ENCODE results near the gene SPATS2. TPM values are rescaled to one million over a fixed set of nuclear protein-coding genes. Genes with fewer than 3 reads are reported as not detected.

The SPATS2 gene
- total and polyA plus RNA-seq, 7 experiments from 2014 or later = 3.0 to 9.8 (median 7.8) TPM

DNA sequence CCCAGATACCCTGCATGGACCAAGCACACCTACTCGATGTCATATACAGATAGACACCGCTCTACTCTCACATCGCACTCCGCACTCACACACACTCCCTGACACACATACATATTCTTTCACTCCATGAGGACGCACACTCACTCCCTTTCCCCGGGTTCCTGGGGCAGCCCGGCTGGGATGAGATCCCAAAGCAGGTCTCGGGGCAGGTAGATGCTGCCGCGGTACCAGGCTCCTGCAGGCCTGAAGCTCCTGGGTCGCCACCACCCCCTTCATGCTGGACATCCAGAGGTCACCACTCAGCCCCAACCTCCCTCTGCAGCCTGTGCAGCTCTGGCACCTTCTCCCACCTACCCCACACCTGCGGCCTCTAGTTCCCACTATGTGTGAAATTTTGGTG, 32.6 kb upstream of the SPATS2 start:
- H3K9me3 Mint-ChIP-seq = peaks cover 0 to 3% (median 0%) of the 10 kb centered on the region in 11 donors
- POLR2A ChIA-PET = interaction anchor here (0.8 kb wide), 1 partner anchor 482 kb away, joined by 4 read pairs; no protein-coding TSS in a partner anchor
- intact Hi-C loops (cut with micrococcal nuclease) = loop anchor here in 1 of 2 donors (5.0 kb wide), 1 partner anchor 352 kb away; no protein-coding TSS in a partner anchor

DNA sequence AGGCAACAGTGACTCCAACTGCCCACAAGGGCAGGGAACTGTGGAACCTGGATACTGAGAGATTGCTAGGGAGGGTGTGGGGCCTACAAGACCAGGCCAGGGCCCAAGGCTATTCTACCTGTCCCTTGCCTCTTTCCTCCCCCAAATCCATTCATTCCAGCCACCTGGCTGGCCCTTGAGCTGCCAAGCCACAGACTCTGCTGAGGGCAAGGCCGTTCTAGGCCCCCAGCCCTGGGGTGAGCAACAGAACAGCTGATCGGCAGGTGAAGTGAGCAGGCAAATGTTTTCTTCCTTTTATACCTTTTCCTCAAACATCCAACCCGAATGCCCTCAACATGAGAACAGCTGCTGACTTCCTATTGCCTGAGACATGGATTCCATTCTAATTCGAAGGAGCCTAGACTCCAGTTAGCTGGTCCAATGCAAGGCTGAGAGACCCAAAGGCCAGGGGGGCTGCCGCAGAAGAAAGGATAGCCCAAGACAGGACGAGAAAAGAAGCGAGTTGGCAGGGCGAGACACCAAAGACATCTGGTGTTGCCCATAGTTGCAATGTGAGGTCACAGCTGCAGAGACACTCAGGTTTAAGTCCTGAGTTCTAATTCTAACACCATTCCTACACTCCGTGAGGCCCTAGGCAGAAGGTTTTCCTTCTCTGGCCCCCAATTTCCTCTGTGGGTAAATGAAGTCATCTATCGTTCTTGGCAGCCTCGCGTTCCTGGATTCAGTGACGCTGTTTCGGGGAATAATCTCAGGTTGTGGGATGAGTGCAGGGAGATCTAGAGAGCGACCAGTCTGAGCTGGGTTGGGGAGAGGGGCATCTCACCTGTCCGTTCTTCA, 31.9 kb upstream of the SPATS2 start:
- POLR2A ChIA-PET = interaction anchor here (0.8 kb wide), 1 partner anchor 482 kb away, joined by 4 read pairs; no protein-coding TSS in a partner anchor
- CTCF ChIA-PET = interaction anchor here (0.9 to 4.4 kb wide), 3 partner anchors 9 to 47 kb away, joined by 4 to 27 read pairs (median 5); partner anchors contain the start of gene DNAJC22
- intact Hi-C loops (cut with micrococcal nuclease) = loop anchor here in 1 of 2 donors (5.0 kb wide), 1 partner anchor 353 kb away; no protein-coding TSS in a partner anchor
- peaks cover 0 to 21% of the 10 kb centered on the region in 2 donors for H3K27me3 ChIP-seq (ENCODE audit: control insufficient read depth in 2 of 2, insufficient read depth in 2 of 2, low read length in 2 of 2)
- peaks cover 0 to 16% (median 0%) of the 10 kb centered on the region in 5 donors for H3K36me3 Mint-ChIP-seq
- peak overlapping the region in 3 of 9 donors; percentile 24 to 71 (median 36) for H3K27ac Mint-ChIP-seq
- no peak for DNase-seq
- peak overlapping the region in 8 of 10 donors; percentile 6 to 62 (median 38) for H3K4me3 Mint-ChIP-seq
- H3K9me3 Mint-ChIP-seq = peaks cover 0 to 3% (median 0%) of the 10 kb centered on the region in 11 donors
- no peak overlapping the region for H3K4me3 ChIP-seq (ENCODE audit: low read length)
- H3K27me3 Mint-ChIP-seq = peaks cover 62 to 80% (median 76%) of the 10 kb centered on the region in 5 donors
- H3K4me1 Mint-ChIP-seq = peaks cover 16 to 34% (median 32%) of the 10 kb centered on the region in 7 donors
- peaks cover 8 to 9% of the 10 kb centered on the region in 2 donors for H3K4me1 ChIP-seq (ENCODE audit: control insufficient read depth in 2 of 2, insufficient read depth in 2 of 2, low read length in 2 of 2)
- no peaks in the 10 kb centered on the region for H3K9me3 ChIP-seq (ENCODE audit: control insufficient read depth in 2 of 3, low read length in 3 of 3)
- no peak for ATAC-seq
- H3K36me3 ChIP-seq (ENCODE audit: control insufficient read depth in 2 of 3, insufficient read depth in 3 of 3, low read length in 3 of 3) = no peaks in the 10 kb centered on the region
- H3K27ac ChIP-seq (ENCODE audit: low read depth, low read length) = no peak overlapping the region

More for the DNA sequence above, 32.6 kb upstream of the SPATS2 start:
- Histone ChIP-seq H3K27ac (ENCODE audit: low read depth, low read length) (no peak overlapping the region), H3K36me3 (ENCODE audit: control insufficient read depth in 2 of 3, insufficient read depth in 3 of 3, low read length in 3 of 3) (no peaks in the 10 kb centered on the region), H3K27me3 (ENCODE audit: control insufficient read depth in 2 of 2, insufficient read depth in 2 of 2, low read length in 2 of 2) (peaks cover 0 to 21% of the 10 kb centered on the region in 2 donors), H3K4me3 (ENCODE audit: low read length) (no peak overlapping the region), H3K4me1 (ENCODE audit: control insufficient read depth in 2 of 2, insufficient read depth in 2 of 2, low read length in 2 of 2) (peaks cover 8 to 9% of the 10 kb centered on the region in 2 donors), H3K9me3 (ENCODE audit: control insufficient read depth in 2 of 3, low read length in 3 of 3) (no peaks in the 10 kb centered on the region)
- Mint-ChIP-seq H3K4me3 (peak overlapping the region in 4 of 10 donors; percentile 3 to 54 (median 10)), H3K27me3 (peaks cover 57 to 74% (median 72%) of the 10 kb centered on the region in 5 donors), H3K36me3 (peaks cover 0 to 19% (median 0%) of the 10 kb centered on the region in 5 donors), H3K4me1 (peaks cover 16 to 34% (median 32%) of the 10 kb centered on the region in 7 donors), H3K27ac (no peak overlapping the region)
- no peak for DNase-seq
- ATAC-seq = no peak
- CTCF ChIA-PET = interaction anchor here (0.9 to 4.4 kb wide), 2 partner anchors 9 to 46 kb away, joined by 5 to 27 read pairs; no protein-coding TSS in a partner anchor

DNA sequence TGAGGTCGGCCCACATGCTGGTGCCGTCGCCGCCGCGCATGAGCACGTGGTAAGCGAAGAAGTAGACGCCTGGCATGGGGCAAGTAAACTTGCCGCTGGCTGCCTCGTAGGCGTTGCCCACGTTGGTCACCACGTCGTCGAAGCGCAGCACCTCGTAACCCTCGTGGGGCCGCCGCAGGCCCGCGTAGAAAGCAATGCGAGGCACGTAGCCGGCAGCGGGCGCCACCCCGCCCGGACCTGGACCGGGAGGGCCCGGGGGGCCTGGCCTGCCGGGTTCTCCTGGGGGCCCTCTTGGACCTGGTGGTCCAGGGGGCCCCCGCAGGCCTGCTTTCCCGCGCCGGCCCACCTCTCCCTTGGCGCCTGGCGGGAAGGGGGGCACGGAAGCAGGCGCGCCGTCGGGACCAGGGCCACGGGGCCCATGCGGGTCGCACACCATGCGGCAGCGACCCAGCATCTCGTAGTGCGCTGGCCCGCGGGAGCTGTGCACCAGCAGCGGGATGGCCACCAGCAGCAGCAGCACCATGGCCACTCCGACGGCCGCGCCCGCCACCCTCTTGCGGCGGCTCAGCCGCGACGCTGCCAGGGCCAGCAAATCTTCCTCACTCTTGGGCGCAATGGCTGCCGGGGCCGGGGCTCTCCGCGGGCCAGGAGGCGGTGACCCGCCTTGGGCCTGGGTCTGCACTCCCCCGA, 31.2 kb upstream of the SPATS2 start:
- no peak overlapping the region for H3K27ac ChIP-seq (ENCODE audit: low read depth, low read length)
- no peak overlapping the region for H3K4me3 ChIP-seq (ENCODE audit: low read length)
- DNase-seq (no peak), ATAC-seq (no peak)
- POLR2A ChIA-PET = no interaction called here
- Mint-ChIP-seq H3K9me3 (peaks cover 0 to 3% (median 0%) of the 10 kb centered on the region in 11 donors), H3K27me3 (peaks cover 68 to 88% (median 81%) of the 10 kb centered on the region in 5 donors), H3K36me3 (peaks cover 0 to 11% (median 0%) of the 10 kb centered on the region in 5 donors), H3K4me3 (peak overlapping the region in 4 of 10 donors; percentile 6 to 56 (median 44)), H3K27ac (peak overlapping the region in 2 of 9 donors; percentile 17 to 71), H3K4me1 (peaks cover 16 to 39% (median 32%) of the 10 kb centered on the region in 7 donors)
- H3K9me3 ChIP-seq (ENCODE audit: control insufficient read depth in 2 of 3, low read length in 3 of 3) = no peaks in the 10 kb centered on the region
- intact Hi-C loops (cut with micrococcal nuclease) = loop anchor here in 1 of 2 donors (5.0 kb wide), 1 partner anchor 354 kb away; no protein-coding TSS in a partner anchor
- H3K27me3 ChIP-seq (ENCODE audit: control insufficient read depth in 2 of 2, insufficient read depth in 2 of 2, low read length in 2 of 2) = peaks cover 0 to 21% of the 10 kb centered on the region in 2 donors
- CTCF ChIA-PET = interaction anchor here (1.3 to 4.4 kb wide), 3 partner anchors 10 to 47 kb away, joined by 4 to 27 read pairs (median 4); partner anchors contain the start of gene DNAJC22
- peaks cover 8 to 9% of the 10 kb centered on the region in 2 donors for H3K4me1 ChIP-seq (ENCODE audit: control insufficient read depth in 2 of 2, insufficient read depth in 2 of 2, low read length in 2 of 2)
- H3K36me3 ChIP-seq (ENCODE audit: control insufficient read depth in 2 of 3, insufficient read depth in 3 of 3, low read length in 3 of 3) = no peaks in the 10 kb centered on the region

DNA sequence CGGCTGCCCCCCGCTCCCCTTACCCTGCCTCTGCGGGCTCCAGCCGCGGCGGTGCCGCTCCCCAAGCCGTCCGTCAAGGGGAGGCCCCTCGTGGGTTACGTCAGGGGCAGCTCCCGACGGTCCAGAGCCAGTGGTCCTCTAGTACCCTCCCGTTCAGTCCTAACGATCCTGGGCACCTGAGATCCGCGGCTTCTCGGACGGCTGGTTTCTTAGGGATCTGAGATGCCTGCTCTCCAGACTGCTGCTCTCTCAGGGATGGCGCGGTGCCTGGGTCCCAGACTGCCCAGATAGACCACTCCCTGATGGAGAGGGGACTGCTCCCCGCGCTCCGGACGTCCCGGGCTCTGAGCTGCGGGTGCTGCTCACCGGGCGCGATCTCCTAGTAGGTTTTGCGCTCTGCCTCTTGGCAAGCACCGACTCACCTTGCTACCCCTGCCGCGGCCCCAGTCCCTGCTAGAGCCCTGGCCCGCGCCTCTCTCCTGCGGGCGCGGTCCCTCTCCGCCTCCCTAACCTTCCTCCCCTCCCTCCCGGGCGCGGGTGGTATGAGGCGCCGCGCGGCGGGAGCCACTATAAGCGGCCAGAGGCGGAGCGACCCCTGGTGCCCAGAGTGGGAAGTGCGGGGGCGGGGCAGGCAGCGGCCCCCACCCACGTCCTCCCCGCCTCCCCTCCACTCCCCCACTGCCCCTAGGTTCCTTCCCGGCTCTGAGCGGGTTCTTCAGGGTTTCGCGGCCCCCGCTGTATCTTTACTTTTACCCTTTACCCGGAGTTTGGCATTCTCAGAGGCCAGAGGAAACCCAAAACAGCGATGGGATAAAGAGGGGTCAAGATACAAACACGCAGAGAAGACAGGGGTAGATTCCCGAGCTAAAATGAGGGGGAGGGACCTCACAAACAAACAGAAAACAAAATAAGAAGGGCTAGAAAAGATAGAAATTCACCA, 30.3 kb upstream of the SPATS2 start, which contains the start of gene C1QL4:
Gene C1QL4 (minus strand): TSS at position 544 of the 940 bp plus-strand sequence. CDS start 711 bp downstream, outside the sequence.
- no peak within 1 kb of the TSS for H3K27ac ChIP-seq (ENCODE audit: low read depth, low read length)
- H3K9me3 Mint-ChIP-seq = peaks cover 0 to 1% (median 0%) of the 10 kb centered on the region in 11 donors
- peaks cover 0 to 21% of the 10 kb centered on the region in 2 donors for H3K27me3 ChIP-seq (ENCODE audit: control insufficient read depth in 2 of 2, insufficient read depth in 2 of 2, low read length in 2 of 2)
- H3K36me3 Mint-ChIP-seq = peaks cover 0 to 5% (median 0%) of the 10 kb centered on the region in 5 donors
- DNase-seq = peak; percentile 73 to 96 (median 85)
- no peaks in the 10 kb centered on the region for H3K36me3 ChIP-seq (ENCODE audit: control insufficient read depth in 2 of 3, insufficient read depth in 3 of 3, low read length in 3 of 3)
- peaks cover 16 to 39% (median 31%) of the 10 kb centered on the region in 7 donors for H3K4me1 Mint-ChIP-seq
- ATAC-seq = peak; percentile 98
- peak within 1 kb of the TSS; percentile 46 for H3K4me3 ChIP-seq (ENCODE audit: low read length)
- peak within 1 kb of the TSS in 1 of 9 donors; percentile 32 for H3K27ac Mint-ChIP-seq
- ChIA-PET CTCF (interaction anchor here (0.6 to 4.4 kb wide), 9 partner anchors 10 to 102 kb away, joined by 3 to 27 read pairs (median 4); partner anchors contain the start of genes DNAJC22 and PRPH), POLR2A (no interaction called here)
- H3K9me3 ChIP-seq (ENCODE audit: control insufficient read depth in 2 of 3, low read length in 3 of 3) = no peaks in the 10 kb centered on the region
- H3K27me3 Mint-ChIP-seq = peaks cover 64 to 93% (median 75%) of the 10 kb centered on the region in 5 donors
- intact Hi-C loops (cut with micrococcal nuclease) = loop anchor here (1.0 to 5.0 kb wide), 4 partner anchors 10 to 355 kb away; partner anchors contain the start of gene TROAP (in 2 of the 2)
- peak within 1 kb of the TSS; percentile 31 to 77 (median 72) for H3K4me3 Mint-ChIP-seq
- H3K4me1 ChIP-seq (ENCODE audit: control insufficient read depth in 2 of 2, insufficient read depth in 2 of 2, low read length in 2 of 2) = peaks cover 8 to 9% of the 10 kb centered on the region in 2 donors

DNA sequence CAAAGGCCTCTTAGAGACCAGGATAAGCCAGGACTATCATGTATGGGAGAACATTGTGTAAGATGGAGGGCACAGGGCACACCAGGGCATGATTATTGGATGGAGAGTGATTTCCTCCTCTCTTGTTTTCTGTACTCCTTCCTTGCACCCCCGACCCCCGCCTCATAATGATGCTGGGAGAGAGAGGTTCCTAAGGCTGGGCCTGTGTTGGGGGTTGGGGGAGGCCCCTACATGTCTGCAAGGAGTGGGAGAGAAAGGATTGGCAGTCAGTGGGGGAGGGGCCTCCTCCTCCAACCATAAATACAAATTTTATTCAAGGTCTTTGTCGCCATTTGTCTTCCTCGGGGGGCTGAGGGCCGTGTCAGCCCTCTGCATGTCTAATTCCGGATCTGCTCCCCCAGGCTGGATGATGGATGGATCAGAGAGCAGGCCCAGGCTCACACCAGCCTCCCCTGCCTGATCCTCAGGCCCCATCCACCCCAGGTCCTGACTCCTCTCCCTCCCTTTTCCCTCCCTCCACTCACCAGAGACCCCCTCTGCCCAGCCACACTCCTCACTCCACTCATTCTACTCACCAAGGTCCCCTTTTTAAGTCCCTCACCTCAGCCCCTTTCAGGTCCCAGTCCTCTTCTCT, 28.3 kb upstream of the SPATS2 start:
- Mint-ChIP-seq H3K9me3 (peaks cover 0 to 1% (median 0%) of the 10 kb centered on the region in 11 donors), H3K27ac (no peak overlapping the region), H3K4me1 (peaks cover 11 to 51% (median 38%) of the 10 kb centered on the region in 7 donors), H3K4me3 (no peak overlapping the region), H3K36me3 (peaks cover 0 to 3% (median 0%) of the 10 kb centered on the region in 5 donors), H3K27me3 (peaks cover 57 to 92% (median 66%) of the 10 kb centered on the region in 5 donors)
- ATAC-seq (no peak), DNase-seq (no peak)
- Histone ChIP-seq H3K36me3 (ENCODE audit: control insufficient read depth in 2 of 3, insufficient read depth in 3 of 3, low read length in 3 of 3) (no peaks in the 10 kb centered on the region), H3K27ac (ENCODE audit: low read depth, low read length) (no peak overlapping the region), H3K9me3 (ENCODE audit: control insufficient read depth in 2 of 3, low read length in 3 of 3) (no peaks in the 10 kb centered on the region), H3K4me1 (ENCODE audit: control insufficient read depth in 2 of 2, insufficient read depth in 2 of 2, low read length in 2 of 2) (peaks cover 25 to 29% of the 10 kb centered on the region in 2 donors), H3K4me3 (ENCODE audit: low read length) (no peak overlapping the region), H3K27me3 (ENCODE audit: control insufficient read depth in 2 of 2, insufficient read depth in 2 of 2, low read length in 2 of 2) (peaks cover 0 to 25% of the 10 kb centered on the region in 2 donors)
- intact Hi-C loops (cut with micrococcal nuclease) = loop anchor here in 1 of 2 donors (5.0 kb wide), 1 partner anchor 357 kb away; no protein-coding TSS in a partner anchor
- POLR2A ChIA-PET = interaction anchor here (1.3 kb wide), 1 partner anchor 15 kb away, joined by 3 read pairs; no protein-coding TSS in a partner anchor
- CTCF ChIA-PET = interaction anchor here (1.0 to 4.4 kb wide), 2 partner anchors 9 to 50 kb away, joined by 3 to 27 read pairs; no protein-coding TSS in a partner anchor
